K562 (cell line): ENCODE results near the gene ZNF300. TPM values are rescaled to one million over a fixed set of nuclear protein-coding genes. Genes with fewer than 3 reads are reported as not detected.

ENCODE experiments used
- ATAC-seq: fragments of 200-7000 bp; cut with Tn5 transposase; 3 replicates; pipeline ENCODE4 v1.9.1; 2020; ENCODE audit warnings: moderate library complexity
- BruUV-seq: library from RNA; stranded (reverse); fragments of 400-500 nt; replicated peaks from 2 replicates; lab custom pipeline; 2021; lab: Mats Ljungman, UMichigan
- CTCF ChIA-PET: fragments of 300-600 bp; formaldehyde crosslinking; extraction: SDS; loops from one replicate; lab custom pipeline; 2021; ENCODE audit warnings: low intra/inter-chr PET ratio; lab: Yijun Ruan, JAX
- POLR2A ChIA-PET: fragments of 300-600, 350-650 bp; sonication (Branson Sonifier 250); formaldehyde crosslinking; extraction: SDS; loops from one replicate; lab custom pipeline; 2021; ENCODE audit warnings: antibody characterized with exemption, inconsistent platforms; lab: Yijun Ruan, JAX
- DNase-seq, 4 experiments: peaks; one replicate each; pipeline versions ENCODE4 v3.0.0 to v3.0.0-alpha.2; 2011 to 2018; ENCODE audit warnings: low spot score in 3 of 4, mixed read lengths in 3 of 4; ENCODE audit errors: extremely low read depth in 1 of 4
- FAIRE-seq: peaks from 2 replicates; lab custom pipeline; 2011; peaks lifted over from hg19 to GRCh38; lab: Jason Lieb, UNC
- H2AFZ ChIP-seq: 2 replicates; pipeline ENCODE4 v1.6.0; 2011; ENCODE audit warnings: low read depth, low read length, control low read depth, inconsistent platforms
- H3K27ac ChIP-seq: fragments of 200-600 bp; 3 replicates; pipeline ENCODE4 v1.8.0; 2011; ENCODE audit warnings: low read depth, mild to moderate bottlenecking, control low read depth, inconsistent platforms, low read length, moderate library complexity, mixed read lengths; ENCODE audit errors: extremely low read depth
- H3K27me3 ChIP-seq, 2 experiments: fragments of 300-600 bp in 1 of 2; 2 replicates in 1 of 2; 3 replicates in 1 of 2; pipeline versions ENCODE4 v1.6.0 to v1.8.0; 2011; ENCODE audit warnings: inconsistent platforms in 2 of 2, low read length in 2 of 2, mild to moderate bottlenecking in 1 of 2, mixed read lengths in 1 of 2, moderate library complexity in 1 of 2; ENCODE audit not compliant: control insufficient read depth in 2 of 2, insufficient read depth in 2 of 2
- H3K36me3 ChIP-seq: fragments of 300-600 bp; 3 replicates; pipeline ENCODE4 v1.8.0; 2011; ENCODE audit warnings: mild to moderate bottlenecking, low read length, inconsistent platforms; ENCODE audit not compliant: control insufficient read depth, insufficient read depth
- H3K4me1 ChIP-seq, 2 experiments: fragments of 200-600 bp in 1 of 2; replicated peaks in 1 of 2; 2 replicates in 1 of 2; 3 replicates in 1 of 2; pipeline versions ENCODE4 v1.5.1 to v1.8.0; 2011; ENCODE audit warnings: inconsistent platforms in 2 of 2, low read length in 2 of 2, mild to moderate bottlenecking in 1 of 2, mixed read lengths in 1 of 2, moderate library complexity in 1 of 2; ENCODE audit not compliant: control insufficient read depth in 2 of 2, insufficient read depth in 2 of 2
- H3K4me2 ChIP-seq: 2 replicates; pipeline ENCODE4 v1.6.1; 2011; ENCODE audit warnings: low read length, control low read depth, inconsistent platforms, mixed read lengths; ENCODE audit not compliant: insufficient read depth
- H3K4me3 ChIP-seq: fragments of 200-600 bp; sonication (generic), shearing (Covaris generic); 2 replicates; pipeline ENCODE4 v1.5.1; 2016; ENCODE audit warnings: control low read depth, inconsistent platforms
- H3K79me2 ChIP-seq: fragments of 200-600 bp; 3 replicates; pipeline ENCODE4 v1.8.0; 2011; ENCODE audit warnings: low read length, inconsistent platforms; ENCODE audit not compliant: control insufficient read depth, insufficient read depth
- H3K9ac ChIP-seq, 2 experiments: 2 replicates each; pipeline versions ENCODE4 v1.6.0 to v1.6.1; 2011; ENCODE audit warnings: low read depth in 2 of 2, low read length in 2 of 2, control low read depth in 1 of 2, inconsistent platforms in 1 of 2, mild to moderate bottlenecking in 1 of 2, mixed read lengths in 1 of 2; ENCODE audit not compliant: insufficient read depth in 1 of 2
- H3K9me1 ChIP-seq: one replicate; pipeline ENCODE4 v1.6.0; 2011; ENCODE audit warnings: inconsistent platforms, mild to moderate bottlenecking, low read length, moderate library complexity; ENCODE audit not compliant: control insufficient read depth, insufficient read depth
- H3K9me3 ChIP-seq: replicated peaks from 2 replicates; pipeline ENCODE4 v1.5.1; 2011; ENCODE audit warnings: low read depth, low read length, inconsistent platforms; ENCODE audit not compliant: control insufficient read depth, insufficient read depth
- H4K20me1 ChIP-seq: replicated peaks from 2 replicates; pipeline ENCODE4 v1.6.1; 2011; ENCODE audit warnings: low read length, inconsistent platforms, mixed read lengths; ENCODE audit not compliant: control insufficient read depth, insufficient read depth
- AFF4 ChIP-seq: sonication (generic); formaldehyde crosslinking; IDR thresholded peaks from 2 replicates; pipeline ENCODE4 v1.8.0; 2023; ENCODE audit warnings: mild to moderate bottlenecking, missing genetic modification reagents
- DIDO1 ChIP-seq: fragments of 450-650 bp; IDR thresholded peaks from 2 replicates; pipeline ENCODE4 v1.6.1; 2016; ENCODE audit warnings: low read depth, missing biosample characterization, missing genetic modification characterization
- E2F3 ChIP-seq: fragments of 250-450 bp; sonication (Bioruptor Pico); IDR thresholded peaks from 2 replicates; pipeline ENCODE4 v1.4.0; 2020; ENCODE audit warnings: mild to moderate bottlenecking
- GATA2 ChIP-seq: sonication (generic); formaldehyde crosslinking; IDR thresholded peaks from 2 replicates; pipeline ENCODE4 v1.4.0; 2020; ENCODE audit warnings: mild to moderate bottlenecking, missing genetic modification reagents
- GTF3C2 ChIP-seq: IDR thresholded peaks from 3 replicates; pipeline ENCODE4 v1.6.1; 2011; ENCODE audit warnings: borderline replicate concordance, mild to moderate bottlenecking, moderate library complexity; ENCODE audit not compliant: insufficient read length; ENCODE audit errors: extremely low read depth
- KDM2B ChIP-seq: fragments of 250-450 bp; sonication (Bioruptor Pico); IDR thresholded peaks from 2 replicates; pipeline ENCODE4 v1.8.0; 2021; ENCODE audit warnings: mild to moderate bottlenecking, moderate library complexity
- LCOR ChIP-seq: sonication (generic); formaldehyde crosslinking; IDR thresholded peaks from 2 replicates; pipeline ENCODE4 v1.8.0; 2022; ENCODE audit warnings: mild to moderate bottlenecking, missing genetic modification reagents
- NBN ChIP-seq: fragments of 450-650 bp; IDR thresholded peaks from 2 replicates; pipeline ENCODE4 v1.6.1; 2016; ENCODE audit warnings: low read depth, mild to moderate bottlenecking
- NFE2 ChIP-seq: IDR thresholded peaks from 2 replicates; pipeline ENCODE4 v1.6.1; 2014; ENCODE audit warnings: antibody characterized with exemption, low read depth
- U2AF2 ChIP-seq: fragments of 200-400 bp; formaldehyde crosslinking; optimal IDR thresholded peaks from 2 replicates; pipeline ENCODE3; 2017; ENCODE audit warnings: low read depth, mild to moderate bottlenecking, low read length
- ZNF77 ChIP-seq: fragments of 250-450 bp; sonication (Bioruptor Pico); IDR thresholded peaks from 2 replicates; pipeline ENCODE4 v1.5.0; 2020
- WGBS: fragments of 100-300 bp; shearing (Covaris generic); methylation state at CpG from one replicate; pipeline ENCODE4 v1.1.6; 2016; ENCODE audit warnings: low coverage, mixed read lengths; ENCODE audit not compliant: insufficient coverage; ENCODE audit errors: missing lambda C conversion rate; 5-methylcytosine and 5-hydroxymethylcytosine counted together
- in situ Hi-C: fragments of 300-500 bp; cut with MboI; formaldehyde crosslinking; loops from 4 replicates; pipeline ENCODE4 v1.15.0; 2018; ENCODE audit warnings: inconsistent platforms, mixed read lengths
- intact Hi-C: fragments of 100-400 bp; cut with micrococcal nuclease; formaldehyde crosslinking; loops from 2 replicates; pipeline ENCODE4 v1.14.2; 2022
- polyA plus RNA-seq, 8 experiments: library from polyadenylated mRNA; depleted of rRNA in 4 of 8; stranded (reverse) in 5 of 8; unstranded in 3 of 8; fragments of >200 nt; fragmentation: Nextera tagmentation in 2 of 8; fragmentation: Illumina TruSeq in 1 of 8; extraction: Ambion mirVana in 2 of 8; extraction: Trizol in 1 of 8; gene quantifications; 2 replicates each; pipeline versions ENCODE4 v1.2.1 to v1.2.3, GENCODE V29; 2011 to 2014; ENCODE audit warnings: inconsistent platforms in 1 of 8, missing spikeins in 1 of 8
- total RNA-seq, 7 experiments: library from RNA; depleted of rRNA in 6 of 7; stranded (reverse); fragments of >200 nt in 6 of 7; fragmentation: Illumina TruSeq in 2 of 7; extraction: Trizol in 2 of 7; gene quantifications; 2 replicates each; pipeline versions ENCODE4 v1.2.1 to v1.2.3, GENCODE V29; 2011 to 2021; ENCODE audit warnings: low replicate concordance in 1 of 7

ZNF300 gene
- total and polyA plus RNA-seq, 9 of the 15 experiments (the other 6 are each of a cell fraction or from before 2014, with no cell fraction given), result 4.4 to 13.2 (median 11.1) TPM

- TF ChIP-seq GTF3C2, result no peak
- TF ChIP-seq DIDO1, result no peak
- TF ChIP-seq ZNF77 (CRISPR knock-in tag), result no peak
- TF ChIP-seq E2F3, result no peak
- no peak for TF ChIP-seq U2AF2
- no peak for TF ChIP-seq LCOR (CRISPR knock-in tag)
- TF ChIP-seq, all 486 proteins: peak for 0
These were observed 56.5 kb downstream of the ZNF300 start (continued) for GRCh38 chr5:150848271-150848670.

- WGBS, result 13% methylated on average over 5 of the region's 5 CpGs
- Histone ChIP-seq H2AFZ (peak overlapping the region; percentile 41; the same call in 1 of the 2 replicates), H3K4me2 (no peak overlapping the region), H3K79me2 (no peaks in the 10 kb centered on the region), H3K27me3 (peaks cover 0 to 14% of the 10 kb centered on the region in 2 experiments; a peak in 3 of 5 replicates), H3K27ac (no peak overlapping the region), H3K9me1 (no peaks in the 10 kb centered on the region), H3K4me1 (peaks cover 0 to 5% of the 10 kb centered on the region in 2 experiments; a peak in 3 of 5 replicates), H3K9ac (no peak overlapping the region; a peak in 1 of 4 replicates), H3K4me3 (no peak overlapping the region), H3K9me3 (no peaks in the 10 kb centered on the region), H3K36me3 (no peaks in the 10 kb centered on the region), H4K20me1 (no peaks in the 10 kb centered on the region)
- no TSS peak for BruUV-seq
- intact Hi-C loops (loop anchor here (1.0 to 10.0 kb wide), 7 partner anchors 46 to 410 kb away; no protein-coding TSS in a partner anchor), in situ Hi-C loops (loop anchor here (5.0 to 10.0 kb wide), 2 partner anchors 285 to 393 kb away; no protein-coding TSS in a partner anchor)
- ChIA-PET POLR2A (interaction anchor here (0.6 to 1.0 kb wide), 3 partner anchors 47 to 265 kb away, joined by 3 to 5 read pairs (median 4); no protein-coding TSS in a partner anchor), CTCF (interaction anchor here (0.7 to 3.7 kb wide), 5 partner anchors 46 to 287 kb away, joined by 3 to 26 read pairs (median 6); partner anchors contain the start of gene RBM22)
- ATAC-seq (no peak; the same call in 2 of the 3 replicates), FAIRE-seq (no peak), DNase-seq (no peak)
- TF ChIP-seq NBN (no peak), AFF4 (CRISPR knock-in tag) (no peak), GATA2 (CRISPR knock-in tag) (no peak), KDM2B (CRISPR knock-in tag) (no peak), NFE2 (0 out of 2 replicates have a peak, but pooled peaks have one; percentile 1)
These were observed 57.5 kb downstream of the ZNF300 start for GRCh38 chr5:150847334-150847695.
